GM18499 (cell line): ENCODE measurements around the gene SETD2.
A peak's percentile ranks its signal among the peaks of the same experiment; 100 is the strongest.

ENCODE experiments used
- ATAC-seq: cut with Tn5 transposase; IDR thresholded peaks from one replicate; pipeline ENCODE4 v1.9.1; 2021; ENCODE audit warnings: moderate number of reproducible peaks; ENCODE audit not compliant: insufficient read depth, unreplicated experiment

The SETD2 gene

GRCh38 chr3:47011371-47011770 lies 152.5 kb downstream of the SETD2 start:
- ATAC-seq: no peak

DNA sequence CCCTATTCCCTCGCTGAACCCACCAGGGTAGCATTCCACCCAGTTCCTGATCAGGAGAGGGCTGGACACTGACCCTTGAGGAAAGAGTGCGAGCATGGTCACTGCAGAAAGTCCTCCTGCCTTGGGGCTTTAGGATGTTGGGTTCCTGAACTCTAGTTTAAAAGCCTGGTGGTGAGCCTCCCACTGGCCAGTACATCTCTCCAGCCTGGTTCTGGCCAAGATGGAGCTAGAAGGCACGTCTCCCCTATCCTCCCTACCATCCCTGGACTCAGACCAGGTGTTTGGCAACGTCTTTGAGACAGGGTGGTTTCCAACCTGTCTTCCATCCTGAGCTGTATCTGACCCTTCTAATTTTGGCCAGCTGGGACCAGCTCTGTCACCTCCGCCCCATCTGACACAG lies 153.0 kb downstream of the SETD2 start:
- no peak for ATAC-seq

- ATAC-seq: no peak
Observed at GRCh38 chr3:47010111-47010712, 153.7 kb downstream of the SETD2 start.

DNA sequence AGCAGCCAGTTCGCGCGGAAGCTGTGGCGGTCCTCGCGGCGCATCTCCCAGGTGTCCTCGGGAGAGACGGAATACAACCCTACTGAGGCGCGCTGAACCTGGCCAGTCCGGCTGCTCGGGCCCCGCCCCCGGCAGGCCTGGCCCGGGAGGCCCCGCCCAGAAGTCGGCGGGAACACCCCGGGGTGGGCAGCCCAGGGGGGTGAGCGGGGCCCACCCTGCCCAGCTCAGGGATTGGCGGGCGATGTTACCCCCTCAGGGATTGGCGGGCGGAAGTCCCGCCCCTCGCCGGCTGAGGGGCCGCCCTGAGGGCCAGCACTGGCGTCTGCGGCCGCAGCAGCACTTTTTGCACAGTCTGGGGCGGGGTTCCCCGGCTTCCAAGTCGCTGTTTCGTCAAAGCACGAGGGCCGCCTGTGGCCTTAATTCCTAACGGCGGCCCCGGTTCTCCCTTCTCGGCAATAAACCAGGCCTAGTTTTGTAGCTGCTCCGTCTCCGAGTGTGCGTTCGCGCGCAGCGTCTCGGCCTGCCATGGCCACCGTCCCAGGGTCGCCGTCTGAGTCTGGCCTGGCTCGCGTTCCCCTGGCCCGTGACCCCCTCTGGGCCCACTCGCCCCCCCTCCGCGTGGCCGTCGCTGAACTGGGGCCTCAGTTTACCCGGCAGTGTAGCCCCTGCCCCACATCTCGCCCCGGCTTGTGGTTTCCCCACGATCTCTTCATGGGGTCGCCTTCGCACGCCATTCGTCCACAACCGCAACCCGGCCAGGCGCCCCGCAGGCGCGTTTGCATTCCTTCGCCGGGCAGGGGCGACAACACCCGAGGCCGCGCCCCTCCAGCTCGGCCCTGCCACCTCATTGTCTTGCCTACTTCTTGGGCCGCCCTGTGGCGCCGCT lies 154.4 kb downstream of the SETD2 start:
- peak; percentile 38 for ATAC-seq

DNA sequence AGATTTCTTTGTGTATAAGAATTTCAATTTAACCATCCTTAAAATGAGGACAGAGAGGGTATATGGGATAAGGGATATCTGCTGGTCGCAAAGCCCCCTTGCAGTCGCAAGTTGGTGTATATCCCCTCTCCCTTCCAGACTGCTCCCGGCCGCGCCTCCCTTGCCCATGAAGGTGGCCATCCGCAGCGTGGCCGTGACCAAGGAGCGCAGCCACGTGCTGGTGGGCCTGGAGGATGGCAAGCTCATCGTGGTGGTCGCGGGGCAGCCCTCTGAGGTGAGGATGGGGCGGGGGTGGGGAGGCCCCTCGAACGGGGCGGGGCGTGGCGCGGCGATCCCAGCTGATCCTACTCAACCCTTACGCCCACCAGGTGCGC lies 155.1 kb downstream of the SETD2 start:
- ATAC-seq: no peak

- ATAC-seq: no peak
Observed at GRCh38 chr3:47008234-47008796, 155.6 kb downstream of the SETD2 start.

DNA sequence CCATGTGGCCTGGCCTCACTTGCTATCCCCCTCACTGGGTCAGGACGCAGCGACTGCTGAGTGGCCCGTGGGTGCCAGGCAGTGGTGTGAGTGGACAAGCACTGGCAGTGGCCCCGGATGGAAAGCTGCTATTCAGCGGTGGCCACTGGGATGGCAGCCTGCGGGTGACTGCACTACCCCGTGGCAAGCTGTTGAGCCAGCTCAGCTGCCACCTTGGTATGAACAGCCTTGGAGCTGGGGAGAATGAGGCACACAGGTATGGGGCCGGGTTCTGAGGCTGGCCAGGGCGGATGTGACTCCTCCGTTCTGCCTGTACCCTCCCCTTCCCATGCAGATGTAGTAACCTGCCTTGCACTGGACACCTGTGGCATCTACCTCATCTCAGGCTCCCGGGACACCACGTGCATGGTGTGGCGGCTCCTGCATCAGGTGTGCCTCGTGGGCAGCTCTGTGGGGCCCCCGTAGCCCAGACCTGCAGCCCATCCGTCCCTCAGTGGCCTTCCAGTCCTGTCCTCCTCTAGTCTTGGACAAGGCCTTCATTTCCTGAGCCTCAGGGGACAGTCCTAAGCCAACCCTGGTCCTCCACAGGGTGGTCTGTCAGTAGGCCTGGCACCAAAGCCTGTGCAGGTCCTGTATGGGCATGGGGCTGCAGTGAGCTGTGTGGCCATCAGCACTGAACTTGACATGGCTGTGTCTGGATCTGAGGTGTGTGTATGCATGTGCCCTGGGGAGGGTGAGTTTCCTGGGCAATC lies 156.3 kb downstream of the SETD2 start:
- no peak for ATAC-seq

DNA sequence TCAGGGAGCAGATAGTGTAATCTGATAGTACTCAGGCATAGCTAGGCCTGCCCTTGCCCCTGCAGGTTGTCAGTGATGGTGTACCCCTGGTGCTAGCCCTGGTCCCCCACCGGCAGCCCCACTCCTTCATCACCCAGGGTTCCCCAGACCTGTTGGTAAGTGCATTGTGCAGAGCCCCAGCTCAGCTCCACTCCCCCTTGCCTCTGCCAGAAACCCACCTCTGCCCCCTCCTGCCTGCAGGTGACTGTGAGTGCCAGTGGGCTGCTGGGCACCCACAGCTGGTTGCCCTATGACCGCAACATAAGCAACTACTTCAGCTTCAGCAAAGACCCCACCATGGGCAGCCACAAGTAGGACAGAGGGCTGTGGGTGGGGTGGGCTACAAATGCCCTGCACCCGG lies 156.9 kb downstream of the SETD2 start:
- ATAC-seq: no peak

GRCh38 chr3:47006145-47006651 lies 157.7 kb downstream of the SETD2 start:
- no peak for ATAC-seq

GRCh38 chr3:47005212-47006144 lies 158.4 kb downstream of the SETD2 start:
- ATAC-seq: no peak

GRCh38 chr3:47004369-47005211 lies 159.3 kb downstream of the SETD2 start:
- ATAC-seq: no peak

GRCh38 chr3:47003461-47004368 lies 160.2 kb downstream of the SETD2 start:
- no peak for ATAC-seq

DNA sequence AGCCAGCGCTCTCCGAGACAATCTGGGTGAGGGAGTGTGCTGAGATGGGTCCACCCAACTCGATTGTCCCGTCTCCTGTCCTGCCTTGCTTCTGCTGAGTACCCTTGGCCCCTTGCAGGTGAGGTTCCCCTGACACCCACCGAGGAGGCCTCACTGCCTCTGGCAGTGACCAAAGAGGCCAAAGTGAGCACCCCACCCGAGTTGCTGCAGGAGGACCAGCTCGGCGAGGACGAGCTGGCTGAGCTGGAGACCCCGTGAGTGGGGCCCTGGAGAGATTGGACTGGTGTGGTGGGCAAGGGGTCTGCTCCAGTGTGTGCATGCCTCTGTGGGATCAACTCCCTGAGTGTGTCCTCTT lies 160.9 kb downstream of the SETD2 start:
- no peak for ATAC-seq

DNA sequence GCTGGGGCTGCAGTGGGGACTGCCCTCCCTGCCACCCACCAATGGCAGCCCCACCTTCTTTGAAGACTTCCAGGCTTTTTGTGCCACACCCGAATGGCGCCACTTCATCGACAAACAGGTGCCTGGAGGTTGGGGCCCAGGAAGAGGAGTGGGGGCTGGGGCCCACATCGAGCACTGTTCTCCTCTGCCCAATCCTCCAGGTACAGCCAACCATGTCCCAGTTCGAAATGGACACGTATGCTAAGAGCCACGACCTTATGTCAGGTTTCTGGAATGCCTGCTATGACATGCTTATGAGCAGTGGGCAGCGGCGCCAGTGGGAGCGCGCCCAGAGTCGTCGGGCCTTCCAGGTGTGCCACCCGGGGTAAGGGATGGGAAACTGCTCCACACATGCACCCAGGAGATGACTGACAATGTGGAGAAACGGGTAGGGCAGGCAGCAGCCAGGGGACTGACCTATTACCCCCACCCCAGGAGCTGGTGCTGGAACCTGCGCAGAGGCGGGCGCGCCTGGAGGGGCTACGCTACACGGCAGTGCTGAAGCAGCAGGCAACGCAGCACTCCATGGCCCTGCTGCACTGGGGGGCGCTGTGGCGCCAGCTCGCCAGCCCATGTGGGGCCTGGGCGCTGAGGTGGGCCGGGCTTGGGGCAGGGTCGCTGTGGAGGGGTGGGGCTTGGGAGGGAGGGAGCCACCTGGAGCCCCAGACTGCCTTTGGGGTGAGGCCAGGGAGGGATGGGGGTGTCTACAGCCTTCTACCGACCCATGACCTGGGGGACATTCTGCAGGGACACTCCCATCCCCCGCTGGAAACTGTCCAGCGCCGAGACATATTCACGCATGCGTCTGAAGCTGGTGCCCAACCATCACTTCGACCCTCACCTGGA lies 161.5 kb downstream of the SETD2 start:
- no peak for ATAC-seq

- ATAC-seq: no peak
Observed at GRCh38 chr3:47001731-47002170, 162.2 kb downstream of the SETD2 start.

DNA sequence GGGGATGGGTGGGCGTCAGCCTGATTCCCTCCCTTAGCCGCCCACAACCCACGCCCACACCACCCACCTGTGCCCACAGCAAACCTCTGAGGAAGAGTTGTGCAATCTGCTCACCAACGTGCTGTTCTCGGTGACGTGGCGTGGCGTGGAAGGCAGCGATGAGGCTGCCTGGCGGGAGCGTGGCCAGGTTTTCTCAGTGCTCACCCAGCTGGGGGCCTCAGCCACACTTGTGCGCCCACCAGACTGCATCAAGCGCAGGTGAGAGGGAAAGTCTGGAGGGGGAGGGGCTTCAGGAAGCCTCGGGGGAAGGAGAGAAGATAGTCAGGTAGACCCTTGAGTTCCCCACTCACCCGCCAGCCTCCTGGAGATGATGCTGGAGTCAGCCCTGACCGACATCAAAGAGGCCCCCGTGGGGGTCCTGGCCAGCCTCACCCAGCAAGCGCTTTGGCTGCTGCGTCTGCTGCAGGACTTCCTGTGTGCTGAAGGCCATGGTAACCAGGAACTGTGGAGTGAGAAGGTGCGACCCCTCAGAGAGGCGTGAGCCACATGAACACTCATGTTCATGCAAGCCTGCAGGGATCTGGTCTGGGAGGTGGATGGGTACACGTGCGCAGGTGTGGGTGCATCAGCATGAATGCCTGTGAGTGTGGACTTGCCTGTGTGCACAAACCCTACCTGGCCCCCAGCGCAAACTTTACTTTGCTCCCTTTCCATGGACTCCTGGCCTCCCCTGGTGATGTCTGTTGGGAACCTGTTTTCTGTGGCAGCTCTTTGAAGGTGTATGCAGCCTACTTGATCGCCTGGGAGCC lies 162.8 kb downstream of the SETD2 start:
- no peak for ATAC-seq
